H1 (cell line): ENCODE results near the gene NAT8L. TPM values are rescaled to one million over a fixed set of nuclear protein-coding genes. Genes with fewer than 3 reads are reported as not detected.

Source experiments
- CTCF ChIA-PET: fragments of 300-600 bp; sonication (Branson Sonifier 250); formaldehyde crosslinking; loops from one replicate; lab custom pipeline; 2021; ENCODE audit not compliant: partially characterized antibody; lab: Charles Lee
- POLR2A ChIA-PET: fragments of 300-600 bp; sonication (Branson Sonifier 250); formaldehyde crosslinking; loops from one replicate; lab custom pipeline; 2021; ENCODE audit warnings: inconsistent platforms; ENCODE audit not compliant: partially characterized antibody; lab: Charles Lee
- DNase-seq, 2 experiments: peaks; one replicate each; pipeline versions ENCODE4 v3.0.0 to v3.0.0-alpha.2; 2010 to 2022; ENCODE audit warnings: low spot score in 2 of 2, low read depth in 1 of 2, mixed read lengths in 1 of 2
- FAIRE-seq: peaks from 2 replicates; lab custom pipeline; 2011; peaks lifted over from hg19 to GRCh38; lab: Jason Lieb, UNC
- H2AFZ ChIP-seq: 2 replicates; pipeline ENCODE4 v1.8.1; 2012; ENCODE audit warnings: low read length, inconsistent platforms
- H2AK5ac ChIP-seq: 2 replicates; pipeline ENCODE4 v1.6.1; 2013; ENCODE audit warnings: low read depth, low read length
- H2BK120ac ChIP-seq: replicated peaks from 2 replicates; pipeline ENCODE3; 2013; ENCODE audit warnings: low read depth, low read length, inconsistent platforms
- H2BK12ac ChIP-seq: 2 replicates; pipeline ENCODE4 v1.6.1; 2013; ENCODE audit warnings: low read depth, low read length
- H2BK15ac ChIP-seq: 2 replicates; pipeline ENCODE4 v1.6.1; 2013; ENCODE audit warnings: low read length
- H2BK20ac ChIP-seq: 2 replicates; pipeline ENCODE4 v1.6.1; 2013; ENCODE audit warnings: low read length
- H2BK5ac ChIP-seq: 2 replicates; pipeline ENCODE4 v1.6.1; 2013; ENCODE audit warnings: low read depth, low read length
- H3K14ac ChIP-seq: 2 replicates; pipeline ENCODE4 v1.6.1; 2013; ENCODE audit warnings: inconsistent platforms; ENCODE audit not compliant: insufficient read length
- H3K18ac ChIP-seq: 2 replicates; pipeline ENCODE4 v1.6.1; 2013; ENCODE audit warnings: low read length; ENCODE audit errors: extremely low read depth
- H3K23ac ChIP-seq: 2 replicates; pipeline ENCODE4 v1.6.1; 2013; ENCODE audit warnings: inconsistent platforms; ENCODE audit not compliant: insufficient read length
- H3K23me2 ChIP-seq: 2 replicates; pipeline ENCODE4 v1.6.1; 2013; ENCODE audit warnings: low read depth, low read length
- H3K27ac ChIP-seq: 2 replicates; pipeline ENCODE4 v1.6.1; 2011; ENCODE audit warnings: low read depth, low read length, inconsistent platforms
- H3K27me3 ChIP-seq, 4 experiments: replicated peaks in 1 of 4; 1 replicate in 1 of 4; 2 replicates in 3 of 4; pipeline versions ENCODE4 v1.6.1 to v1.8.1; 2011 to 2013; ENCODE audit warnings: low read length in 3 of 4, mild to moderate bottlenecking in 3 of 4, inconsistent platforms in 2 of 4, mixed read lengths in 2 of 4, moderate library complexity in 1 of 4; ENCODE audit not compliant: control insufficient read depth in 3 of 4, insufficient read depth in 3 of 4; ENCODE audit errors: extremely low read depth in 1 of 4
- H3K36me3 ChIP-seq, 4 experiments: 2 replicates each; pipeline versions ENCODE4 v1.6.1 to v1.8.1; 2011 to 2013; ENCODE audit warnings: mild to moderate bottlenecking in 4 of 4, low read length in 3 of 4, moderate library complexity in 2 of 4, control low read depth in 1 of 4, inconsistent platforms in 1 of 4; ENCODE audit not compliant: insufficient read depth in 4 of 4, control insufficient read depth in 2 of 4
- H3K4ac ChIP-seq: replicated peaks from 2 replicates; pipeline ENCODE3; 2013; ENCODE audit warnings: low read length, low read depth, mixed read lengths, inconsistent platforms; ENCODE audit not compliant: insufficient read length
- H3K4me1 ChIP-seq, 4 experiments: replicated peaks in 1 of 4; 1 replicate in 1 of 4; 2 replicates in 3 of 4; pipeline versions ENCODE4 v1.6.1 to v1.8.1; 2011 to 2013; ENCODE audit warnings: low read length in 3 of 4, inconsistent platforms in 2 of 4, mixed read lengths in 1 of 4; ENCODE audit not compliant: insufficient read depth in 4 of 4, control insufficient read depth in 3 of 4
- H3K4me2 ChIP-seq, 2 experiments: 2 replicates each; pipeline versions ENCODE4 v1.6.1 to v1.8.1; 2011 to 2013; ENCODE audit warnings: low read depth in 2 of 2, low read length in 2 of 2, control low read depth in 1 of 2, inconsistent platforms in 1 of 2, mild to moderate bottlenecking in 1 of 2; ENCODE audit not compliant: insufficient read depth in 1 of 2
- H3K4me3 ChIP-seq, 4 experiments: fragments of 200-600, 300-600 bp in 1 of 4; sonication (generic), shearing (Covaris generic), sonication (Bioruptor Twin) in 1 of 4; 2 replicates each; pipeline versions ENCODE4 v1.5.1 to v1.8.1; 2011 to 2016; ENCODE audit warnings: low read length in 4 of 4, low read depth in 3 of 4, control low read depth in 2 of 4, inconsistent platforms in 2 of 4, mild to moderate bottlenecking in 2 of 4, mixed read lengths in 1 of 4, moderate library complexity in 1 of 4; ENCODE audit not compliant: insufficient read depth in 2 of 4; ENCODE audit errors: extremely low read depth in 1 of 4
- H3K56ac ChIP-seq: replicated peaks from 2 replicates; pipeline ENCODE3; 2013; ENCODE audit warnings: low read depth, mild to moderate bottlenecking, mixed read lengths, low read length, inconsistent platforms; ENCODE audit not compliant: insufficient read length
- H3K79me1 ChIP-seq: 2 replicates; pipeline ENCODE4 v1.6.1; 2013; ENCODE audit warnings: low read depth, low read length, control low read depth
- H3K79me2 ChIP-seq, 2 experiments: 2 replicates each; pipeline versions ENCODE4 v1.6.1 to v1.8.1; 2012 to 2013; ENCODE audit warnings: low read length in 2 of 2, mild to moderate bottlenecking in 2 of 2, inconsistent platforms in 1 of 2; ENCODE audit not compliant: insufficient read depth in 2 of 2, control insufficient read depth in 1 of 2
- H3K9ac ChIP-seq, 4 experiments: replicated peaks in 1 of 4; 1 replicate in 1 of 4; 2 replicates in 3 of 4; pipeline versions ENCODE4 v1.6.1 to v1.8.1; 2011 to 2013; ENCODE audit warnings: low read depth in 3 of 4, low read length in 3 of 4, control low read depth in 2 of 4, mild to moderate bottlenecking in 2 of 4, moderate library complexity in 2 of 4, inconsistent platforms in 1 of 4; ENCODE audit errors: extremely low read depth in 1 of 4
- H3K9me3 ChIP-seq, 2 experiments: 2 replicates each; pipeline versions ENCODE4 v1.6.1 to v1.8.1; 2012 to 2013; ENCODE audit warnings: mild to moderate bottlenecking in 2 of 2, moderate library complexity in 2 of 2, control low read depth in 1 of 2, inconsistent platforms in 1 of 2, low read depth in 1 of 2, low read length in 1 of 2, mixed read lengths in 1 of 2; ENCODE audit not compliant: insufficient read depth in 2 of 2
- H4K20me1 ChIP-seq, 2 experiments: replicated peaks in 1 of 2; 2 replicates each; pipeline versions ENCODE3 to v1.8.1; 2011 to 2013; ENCODE audit warnings: inconsistent platforms in 2 of 2, low read length in 2 of 2, mild to moderate bottlenecking in 1 of 2; ENCODE audit not compliant: insufficient read depth in 2 of 2, control insufficient read depth in 1 of 2
- H4K5ac ChIP-seq: 2 replicates; pipeline ENCODE4 v1.6.1; 2013; ENCODE audit warnings: low read length, low read depth, mixed read lengths, inconsistent platforms; ENCODE audit not compliant: insufficient read length
- H4K8ac ChIP-seq: 2 replicates; pipeline ENCODE4 v1.8.0; 2013; ENCODE audit warnings: mild to moderate bottlenecking, moderate library complexity, low read length, inconsistent platforms; ENCODE audit not compliant: insufficient read depth; ENCODE audit errors: extremely low read depth
- H4K91ac ChIP-seq: replicated peaks from 2 replicates; pipeline ENCODE3; 2013; ENCODE audit warnings: low read length, mixed read lengths, inconsistent platforms; ENCODE audit not compliant: insufficient read length
- E2F6 ChIP-seq: IDR thresholded peaks from 2 replicates; pipeline ENCODE4 v1.6.1; 2012; ENCODE audit warnings: inconsistent platforms
- GTF2F1 ChIP-seq: IDR thresholded peaks from 2 replicates; pipeline ENCODE4 v1.6.1; 2012; ENCODE audit warnings: low read depth, low read length, improper control_type of control experiment, borderline replicate concordance
- HDAC2 ChIP-seq, 2 experiments: fragments of 300-600 bp in 1 of 2; sonication (generic) in 1 of 2; IDR thresholded peaks; 2 replicates each; pipeline ENCODE4 v1.6.1; 2011 to 2012; ENCODE audit warnings: low read depth in 2 of 2, low read length in 2 of 2, mild to moderate bottlenecking in 2 of 2, moderate library complexity in 2 of 2, borderline replicate concordance in 1 of 2, inconsistent platforms in 1 of 2
- polyA plus RNA-seq, 7 experiments: library from polyadenylated mRNA; depleted of rRNA in 3 of 7; stranded (reverse) in 5 of 7; unstranded in 2 of 7; fragments of >200 nt in 5 of 7; fragments of 200-250 nt in 2 of 7; gene quantifications; 1 replicate in 5 of 7; 2 replicates in 1 of 7; 4 replicates in 1 of 7; pipeline versions ENCODE4 v1.2.1 to v1.2.3, GENCODE V29; 2011 to 2013; ENCODE audit warnings: missing spikeins in 2 of 7, mixed read lengths in 2 of 7
- total RNA-seq: library from RNA; stranded (reverse); fragmentation: NEBNext Ultra II Directional; extraction: Animal tissue kit (Norgen Biotek cat#: 25700); gene quantifications from 2 replicates; pipeline ENCODE4 v1.2.1, GENCODE V29; 2021

NAT8L gene
- total and polyA plus RNA-seq, 2 of the 8 experiments (the other 6 are each of a cell fraction or from before 2014, with no cell fraction given): 10.8 TPM

GRCh38 chr4:2025817-2026216 lies 33.3 kb upstream of the NAT8L start:
- Histone ChIP-seq H2BK15ac (no peak overlapping the region), H2BK20ac (no peak overlapping the region), H2BK12ac (no peak overlapping the region), H3K79me1 (no peaks in the 10 kb centered on the region), H3K79me2 (no peaks in the 10 kb centered on the region), H4K20me1 (no peaks in the 10 kb centered on the region), H3K18ac (no peak overlapping the region), H4K5ac (no peak overlapping the region), H3K4me3 (no peak overlapping the region), H2BK120ac (no peak overlapping the region), H2AK5ac (no peak overlapping the region), H3K14ac (no peak overlapping the region), H2BK5ac (no peak overlapping the region), H4K91ac (no peak overlapping the region), H3K27me3 (peaks cover 0 to 2% (median 1%) of the 10 kb centered on the region in 4 experiments; a peak in 1 of 7 replicates), H3K23ac (no peak overlapping the region), H3K23me2 (no peaks in the 10 kb centered on the region), H3K56ac (no peak overlapping the region), H3K9ac (no peak overlapping the region), H3K9me3 (peaks cover 6 to 7% of the 10 kb centered on the region in 2 experiments; a peak in 1 of 4 replicates), H3K4me2 (no peak overlapping the region), H4K8ac (no peak overlapping the region), H3K27ac (no peak overlapping the region), H3K4me1 (peaks cover 0 to 4% (median 0%) of the 10 kb centered on the region in 4 experiments; a peak in 1 of 7 replicates), H3K36me3 (no peaks in the 10 kb centered on the region), H2AFZ (no peak overlapping the region), H3K4ac (no peak overlapping the region)
- DNase-seq (no peak), FAIRE-seq (no peak)
- CTCF ChIA-PET: interaction anchor here (0.6 kb wide), 1 partner anchor 168 kb away, joined by 3 read pairs; no protein-coding TSS in a partner anchor
- POLR2A ChIA-PET: no interaction called here
- TF ChIP-seq GTF2F1 (no peak), HDAC2 (IDR thresholded peaks at IDR 0.05; ENCODE audit: borderline replicate concordance in 1 of 2, low read depth in 2 of 2, low read length in 2 of 2) (no peak), E2F6 (no peak)
